Keratinocyte (primary cell): ENCODE measurements around the gene TFDP1.

Source experiments
- CTCF ChIP-seq, 3 experiments: IDR thresholded peaks in 1 of 3; conservative IDR thresholded peaks in 1 of 3; optimal IDR thresholded peaks in 1 of 3; 2 replicates in 2 of 3; 3 replicates in 1 of 3; pipeline versions ENCODE3 to v1.5.1; 2011; ENCODE audit warnings: low read length in 3 of 3, mild to moderate bottlenecking in 3 of 3, moderate library complexity in 2 of 3, control low read depth in 1 of 3, inconsistent platforms in 1 of 3; ENCODE audit not compliant: insufficient read depth in 2 of 3; ENCODE audit errors: extremely low read depth in 1 of 3
- EZH2 ChIP-seq: IDR thresholded peaks from one replicate; pipeline ENCODE4 v1.6.1; 2012; ENCODE audit warnings: inconsistent platforms, mild to moderate bottlenecking, low read length, moderate library complexity

GRCh38 chr13:113669755-113670341 is 85.3 kb downstream of the TFDP1 start:
- no peak for TF ChIP-seq CTCF (optimal IDR thresholded peaks at IDR 0.05 in 1 of 3, IDR thresholded peaks at IDR 0.05 in 1 of 3, conservative IDR thresholded peaks at IDR 0.05 in 1 of 3; ENCODE audit: extremely low read depth in 1 of 3, insufficient read depth in 2 of 3, low read length in 3 of 3)
- TF ChIP-seq EZH2 = no peak
